Thoracic aorta (tissue), 2 donors: ENCODE results near the gene GNB1L. TPM values are rescaled to one million over a fixed set of nuclear protein-coding genes. Genes with fewer than 3 reads are reported as not detected.

Source experiments
- ATAC-seq: fragments of 150-250 bp; one replicate; pipeline ENCODE4 v1.8.0; 2017; ENCODE audit warnings: low read depth; ENCODE audit not compliant: insufficient number of reproducible peaks, low FRiP score
- DNase-seq: peaks from one replicate; pipeline ENCODE4 v3.0.0-alpha.2; 2020; ENCODE audit warnings: low spot score
- H3K27ac ChIP-seq, 2 donors: fragments of 200-600 bp; sonication (generic); 1 replicate in 1 of 2; 2 replicates in 1 of 2; pipeline ENCODE4 v1.5.1; 2016; ENCODE audit warnings: mild to moderate bottlenecking in 2 of 2, moderate library complexity in 2 of 2
- H3K27me3 ChIP-seq: fragments of 200-600 bp; sonication (generic); replicated peaks from 2 replicates; pipeline ENCODE4 v1.6.0; 2016; ENCODE audit warnings: mild to moderate bottlenecking; ENCODE audit not compliant: insufficient read depth
- H3K36me3 ChIP-seq: fragments of 200-600 bp; sonication (generic); one replicate; pipeline ENCODE4 v1.5.1; 2016
- H3K4me1 ChIP-seq, 2 donors: fragments of 200-600 bp; sonication (generic); 1 replicate in 1 of 2; 2 replicates in 1 of 2; pipeline versions ENCODE4 v1.5.1 to v1.6.0; 2016; ENCODE audit warnings: low read depth in 2 of 2, mild to moderate bottlenecking in 1 of 2; ENCODE audit not compliant: control insufficient read depth in 1 of 2
- H3K4me3 ChIP-seq: fragments of 200-600 bp; sonication (generic); 2 replicates; pipeline ENCODE4 v1.5.1; 2016; ENCODE audit warnings: mild to moderate bottlenecking
- H3K9me3 ChIP-seq: fragments of 200-600 bp; sonication (generic); 2 replicates; pipeline ENCODE4 v1.5.1; 2016
- CTCF ChIP-seq: fragments of 200-600 bp; sonication (generic); IDR thresholded peaks from one replicate; pipeline ENCODE4 v1.5.1; 2019; ENCODE audit warnings: antibody characterized with exemption
- total RNA-seq, 2 donors: library from RNA; depleted of rRNA; stranded (reverse); fragments of >200 nt; gene quantifications; one replicate each; pipeline versions ENCODE4 v1.1.0 to v1.2.3, GENCODE V29; 2016

Gene GNB1L
- total RNA-seq, 2 donors from 2014 or later, result 2.3 to 7.7 TPM

- DNase-seq (no peak), ATAC-seq (no peak)
- TF ChIP-seq CTCF, result no peak
- H3K27ac ChIP-seq, result no peak overlapping the region
- no peaks in the 10 kb centered on the region for H3K9me3 ChIP-seq
- H3K36me3 ChIP-seq, result no peaks in the 10 kb centered on the region
- peaks cover 7% of the 10 kb centered on the region for H3K27me3 ChIP-seq
- peaks cover 0 to 3% of the 10 kb centered on the region in 2 donors for H3K4me1 ChIP-seq
- no peak overlapping the region for H3K4me3 ChIP-seq
Observed at GRCh38 chr22:19763458-19764298, 91.0 kb downstream of the GNB1L start.

- Histone ChIP-seq H3K27me3 (peaks cover 7% of the 10 kb centered on the region), H3K4me3 (peak overlapping the region; percentile 69), H3K36me3 (no peaks in the 10 kb centered on the region), H3K27ac (peak overlapping the region in 1 of 2 donors; percentile 5), H3K4me1 (peaks cover 0 to 3% of the 10 kb centered on the region in 2 donors), H3K9me3 (no peaks in the 10 kb centered on the region)
- DNase-seq (no peak), ATAC-seq (no peak)
- TF ChIP-seq CTCF, result no peak
Observed at GRCh38 chr22:19762568-19763457, 91.9 kb downstream of the GNB1L start.

GRCh38 chr22:19761725-19762567 lies 92.7 kb downstream of the GNB1L start:
- H3K4me3 ChIP-seq, result peak overlapping the region; percentile 69
- peaks cover 3 to 4% of the 10 kb centered on the region in 2 donors for H3K4me1 ChIP-seq
- peaks cover 7% of the 10 kb centered on the region for H3K27me3 ChIP-seq
- ATAC-seq (no peak), DNase-seq (no peak)
- no peaks in the 10 kb centered on the region for H3K36me3 ChIP-seq
- peak overlapping the region; percentile 1 to 5 for H3K27ac ChIP-seq
- no peak for TF ChIP-seq CTCF
- no peaks in the 10 kb centered on the region for H3K9me3 ChIP-seq

- Histone ChIP-seq H3K27me3 (peaks cover 7% of the 10 kb centered on the region), H3K9me3 (no peaks in the 10 kb centered on the region), H3K4me3 (peak overlapping the region; percentile 69), H3K36me3 (no peaks in the 10 kb centered on the region), H3K4me1 (peaks cover 6 to 13% of the 10 kb centered on the region in 2 donors), H3K27ac (peak overlapping the region; percentile 5 to 50)
- ATAC-seq, result no peak
- no peak for TF ChIP-seq CTCF
- no peak for DNase-seq
Observed at GRCh38 chr22:19760951-19761724, 93.5 kb downstream of the GNB1L start.
